Nephron (organoid): ENCODE measurements around the gene PADI3.

Source experiments
- H3K27ac Mint-ChIP-seq, 3 experiments: 2 replicates each; pipeline ENCODE4 v1.8.0; 2020; ENCODE audit warnings: mixed read lengths in 3 of 3, mild to moderate bottlenecking in 2 of 3, moderate library complexity in 1 of 3
- H3K27me3 Mint-ChIP-seq: 2 replicates; pipeline ENCODE4 v1.8.0; 2021; ENCODE audit warnings: low read depth, mild to moderate bottlenecking, moderate library complexity, mixed read lengths
- H3K36me3 Mint-ChIP-seq: 2 replicates; pipeline ENCODE4 v1.8.0; 2020; ENCODE audit warnings: low read depth, mixed read lengths
- H3K4me1 Mint-ChIP-seq: 2 replicates; pipeline ENCODE4 v1.8.0; 2020; ENCODE audit warnings: mixed read lengths
- H3K4me3 Mint-ChIP-seq, 3 experiments: 2 replicates each; pipeline ENCODE4 v1.8.0; 2020; ENCODE audit warnings: mild to moderate bottlenecking in 3 of 3, mixed read lengths in 3 of 3, moderate library complexity in 2 of 3
- H3K9me3 Mint-ChIP-seq: 2 replicates; pipeline ENCODE4 v1.8.0; 2020; ENCODE audit warnings: mixed read lengths
- CTCF ChIP-seq, 3 experiments: fragments of 200-600 bp; sonication (generic); IDR thresholded peaks; one replicate each; pipeline ENCODE4 v1.5.0; 2021; ENCODE audit warnings: antibody characterized with exemption in 3 of 3; ENCODE audit not compliant: unreplicated experiment in 3 of 3

Gene PADI3

DNA sequence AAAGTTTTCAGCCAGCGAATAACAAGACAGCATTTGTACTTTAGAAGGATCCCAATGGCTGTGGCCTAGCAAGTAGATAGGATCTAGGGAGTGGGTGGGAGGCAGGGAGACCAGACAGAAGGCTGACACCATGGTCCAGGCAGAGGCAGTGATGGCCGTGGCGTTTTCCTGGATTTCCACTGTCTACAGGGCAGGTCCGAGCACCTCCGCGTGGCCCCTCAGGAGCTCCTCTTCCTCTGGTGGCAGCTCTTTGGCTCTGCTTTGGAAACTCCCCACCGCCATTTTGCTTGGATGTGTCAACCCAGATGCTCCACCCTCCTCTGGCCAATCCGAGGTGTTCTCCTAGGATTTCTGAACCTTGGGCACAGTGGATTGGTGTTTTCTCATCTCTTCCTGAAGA, 84.2 kb downstream of the PADI3 start:
- Mint-ChIP-seq H3K36me3 (no peaks in the 10 kb centered on the region), H3K9me3 (peaks cover 9% of the 10 kb centered on the region), H3K4me1 (no peaks in the 10 kb centered on the region), H3K27ac (no peak overlapping the region), H3K4me3 (no peak overlapping the region), H3K27me3 (peaks cover 23% of the 10 kb centered on the region)
- no peak for TF ChIP-seq CTCF (IDR thresholded peaks at IDR 0.05; ENCODE audit: unreplicated experiment in 3 of 3)
